Measurements from ENCODE around the gene CDK2AP2. TPM values are rescaled to one million over a fixed set of nuclear protein-coding genes. Genes with fewer than 3 reads are reported as not detected.
A peak's percentile ranks its signal among the peaks of the same experiment; 100 is the strongest.

The CDK2AP2 gene
- total and polyA plus RNA-seq, 9 of the 15 experiments (the other 6 are each of a cell fraction or from before 2014, with no cell fraction given) = 4.4 to 47.4 (median 21.7) TPM

GRCh38 chr11:67463680-67464410, 44.1 kb downstream of the CDK2AP2 start (continued):
- TF ChIP-seq ZMIZ1 (IDR thresholded peaks at IDR 0.05; ENCODE audit: low read depth in 2 of 2, low read length in 2 of 2) (0 out of 4 replicates have a peak, but pooled peaks of 1 of the 2 experiments have one; percentile 11), NCOA1 (IDR thresholded peaks at IDR 0.05; ENCODE audit: low read depth) (no peak), STAT5B (CRISPR knock-in tag; IDR thresholded peaks at IDR 0.05) (no peak), BACH1 (tag; IDR thresholded peaks at IDR 0.05) (peak; percentile 91), MCM5 (IDR thresholded peaks at IDR 0.05; ENCODE audit: low read depth) (no peak), ZNF318 (IDR thresholded peaks at IDR 0.05; ENCODE audit: borderline replicate concordance in 1 of 2, low read depth in 1 of 2) (no peak), LARP7 (IDR thresholded peaks at IDR 0.05) (no peak), BMI1 (IDR thresholded peaks at IDR 0.05; ENCODE audit: low read length) (no peak), POLR2AphosphoS2 (IDR thresholded peaks at IDR 0.05; ENCODE audit: low read length) (no peak; the same call in 1 of the 2 replicates), CREB3L1 (IDR thresholded peaks at IDR 0.05; ENCODE audit: borderline replicate concordance, low read depth) (0 out of 2 replicates have a peak, but pooled peaks have one; percentile 60), ELK1 (CRISPR knock-in tag; IDR thresholded peaks at IDR 0.05) (no peak)
